NB4 (cell line): Measurements from ENCODE around the gene ACVR2A.

ENCODE experiments used
- CTCF ChIP-seq: IDR thresholded peaks from one replicate; pipeline ENCODE4 v1.5.1; 2012; ENCODE audit warnings: low read depth, low read length
- MAX ChIP-seq: IDR thresholded peaks from 2 replicates; pipeline ENCODE4 v1.6.1; 2011; ENCODE audit warnings: low read depth, low read length
- POLR2A ChIP-seq: IDR thresholded peaks from 2 replicates; pipeline ENCODE4 v1.6.1; 2011; ENCODE audit warnings: mild to moderate bottlenecking; ENCODE audit not compliant: insufficient read length; ENCODE audit errors: extremely low read depth

DNA sequence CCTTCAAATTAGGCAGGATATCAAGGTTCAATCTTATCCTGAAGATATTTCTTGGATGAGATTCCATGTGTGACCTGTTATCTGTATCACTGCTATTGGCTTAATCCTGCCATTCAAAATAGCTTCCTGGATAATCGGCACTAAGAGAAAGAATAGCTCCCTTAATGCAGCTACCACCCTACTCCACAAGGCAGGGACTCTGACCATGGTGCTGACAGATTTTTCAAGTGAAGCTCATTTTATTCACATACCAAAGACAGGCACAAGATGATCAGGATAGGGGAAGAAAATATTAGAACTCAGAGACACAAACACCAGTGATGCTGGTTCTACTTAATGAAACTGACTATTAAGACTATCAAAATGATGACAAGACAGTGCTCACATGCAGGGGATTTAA lies 100.8 kb downstream of the ACVR2A start:
- TF ChIP-seq CTCF: no peak
- TF ChIP-seq MAX: no peak
- TF ChIP-seq POLR2A: no peak
